ENCODE measurements around the gene GCSAM.

- TF ChIP-seq GATA2 (IDR thresholded peaks at IDR 0.05; ENCODE audit: low read depth, low read length) = no peak
- no peak for TF ChIP-seq GATA3 (IDR thresholded peaks at IDR 0.05; ENCODE audit: low read depth, low read length)
Observed at GRCh38 chr3:112131111-112131510, 1.9 kb downstream of the GCSAM start.
